Peyer's patch (tissue), 4 donors: ENCODE results near the gene MAML2. TPM values are rescaled to one million over a fixed set of nuclear protein-coding genes. Genes with fewer than 3 reads are reported as not detected.

Source experiments
- DNase-seq, 3 donors: peaks; one replicate each; pipeline ENCODE4 v3.0.0-alpha.2; 2017 to 2019
- H3K27ac ChIP-seq, 4 donors: fragments of 200-600 bp; sonication (generic); one replicate each; pipeline ENCODE4 v1.5.1; 2016 to 2019
- H3K27me3 ChIP-seq, 2 donors: fragments of 200-600 bp; sonication (generic); one replicate each; pipeline ENCODE4 v1.5.1; 2019
- H3K36me3 ChIP-seq, 3 donors: fragments of 200-600 bp; sonication (generic); one replicate each; pipeline ENCODE4 v1.5.1; 2016 to 2019
- H3K4me1 ChIP-seq, 4 donors: fragments of 200-600 bp; sonication (generic); one replicate each; pipeline ENCODE4 v1.5.1; 2016 to 2019
- H3K4me3 ChIP-seq, 4 donors: fragments of 200-600 bp; sonication (generic); 1 replicate in 3 of 4; 2 replicates in 1 of 4; pipeline ENCODE4 v1.5.1; 2016 to 2019; ENCODE audit warnings: mild to moderate bottlenecking in 1 of 4
- H3K9me3 ChIP-seq, 4 donors: fragments of 200-600 bp; sonication (generic); one replicate each; pipeline ENCODE4 v1.5.1; 2016 to 2019; ENCODE audit warnings: mild to moderate bottlenecking in 1 of 4
- CTCF ChIP-seq, 6 experiments: fragments of 450-650 bp in 4 of 6; fragments of 200-600 bp in 2 of 6; sonication (generic) in 1 of 6; IDR thresholded peaks; one replicate each; pipeline ENCODE4 v1.5.1; 2017 to 2019; ENCODE audit warnings: antibody characterized with exemption in 6 of 6, mild to moderate bottlenecking in 3 of 6, moderate library complexity in 1 of 6
- POLR2A ChIP-seq, 2 donors: fragments of 450-650 bp; IDR thresholded peaks; one replicate each; pipeline ENCODE4 v1.5.1; 2017; ENCODE audit warnings: antibody characterized with exemption in 2 of 2, mild to moderate bottlenecking in 2 of 2, moderate library complexity in 2 of 2
- total RNA-seq, 4 donors: library from RNA; depleted of rRNA; stranded (reverse); fragments of >200 nt; gene quantifications; one replicate each; pipeline ENCODE4 v1.1.0, GENCODE V29; 2016

The MAML2 gene
- total RNA-seq, 4 donors from 2014 or later = 8.4 to 60.2 (median 22.7) TPM

- no peaks in the 10 kb centered on the region for H3K36me3 ChIP-seq
- TF ChIP-seq CTCF (IDR thresholded peaks at IDR 0.05) = no peak
- TF ChIP-seq POLR2A (IDR thresholded peaks at IDR 0.05) = no peak
- H3K4me3 ChIP-seq = no peak overlapping the region
- H3K27me3 ChIP-seq = no peaks in the 10 kb centered on the region
- no peaks in the 10 kb centered on the region for H3K4me1 ChIP-seq
- no peak overlapping the region for H3K27ac ChIP-seq
- no peak for DNase-seq
- no peaks in the 10 kb centered on the region for H3K9me3 ChIP-seq
Measured at GRCh38 chr11:95964281-95964680, 378.7 kb downstream of the MAML2 start.

- H3K9me3 ChIP-seq = no peaks in the 10 kb centered on the region
- H3K36me3 ChIP-seq = no peaks in the 10 kb centered on the region
- DNase-seq = no peak
Measured at GRCh38 chr11:95961758-95962157, 381.2 kb downstream of the MAML2 start.

GRCh38 chr11:95950905-95951304 is 392.1 kb downstream of the MAML2 start:
- no peak overlapping the region for H3K4me3 ChIP-seq
- no peak for TF ChIP-seq POLR2A (IDR thresholded peaks at IDR 0.05)
- TF ChIP-seq CTCF (IDR thresholded peaks at IDR 0.05) = no peak
- no peaks in the 10 kb centered on the region for H3K4me1 ChIP-seq
- no peak for DNase-seq
- H3K27me3 ChIP-seq = no peaks in the 10 kb centered on the region
- H3K36me3 ChIP-seq = no peaks in the 10 kb centered on the region
- H3K9me3 ChIP-seq = no peaks in the 10 kb centered on the region
- no peak overlapping the region for H3K27ac ChIP-seq

More at GRCh38 chr11:95961758-95962157, 381.2 kb downstream of the MAML2 start:
- no peaks in the 10 kb centered on the region for H3K27me3 ChIP-seq
- no peaks in the 10 kb centered on the region for H3K4me1 ChIP-seq
- H3K4me3 ChIP-seq = no peak overlapping the region
- H3K27ac ChIP-seq = no peak overlapping the region
- TF ChIP-seq CTCF (IDR thresholded peaks at IDR 0.05) (no peak), POLR2A (IDR thresholded peaks at IDR 0.05) (no peak)

GRCh38 chr11:95948637-95949036 is 394.4 kb downstream of the MAML2 start:
- H3K4me3 ChIP-seq = no peak overlapping the region
- no peak for DNase-seq
- no peaks in the 10 kb centered on the region for H3K9me3 ChIP-seq
- no peaks in the 10 kb centered on the region for H3K4me1 ChIP-seq
- H3K36me3 ChIP-seq = no peaks in the 10 kb centered on the region
- no peak for TF ChIP-seq POLR2A (IDR thresholded peaks at IDR 0.05)
- no peak for TF ChIP-seq CTCF (IDR thresholded peaks at IDR 0.05)
- H3K27me3 ChIP-seq = no peaks in the 10 kb centered on the region
- no peak overlapping the region for H3K27ac ChIP-seq

GRCh38 chr11:95944623-95945022 is 398.4 kb downstream of the MAML2 start:
- TF ChIP-seq CTCF (IDR thresholded peaks at IDR 0.05) = no peak
- no peak for TF ChIP-seq POLR2A (IDR thresholded peaks at IDR 0.05)
- Histone ChIP-seq H3K4me1 (no peaks in the 10 kb centered on the region), H3K9me3 (no peaks in the 10 kb centered on the region), H3K36me3 (no peaks in the 10 kb centered on the region), H3K4me3 (no peak overlapping the region), H3K27ac (no peak overlapping the region), H3K27me3 (no peaks in the 10 kb centered on the region)
- no peak for DNase-seq

- H3K27ac ChIP-seq = no peak overlapping the region
- no peak overlapping the region for H3K4me3 ChIP-seq
- no peaks in the 10 kb centered on the region for H3K27me3 ChIP-seq
- DNase-seq = no peak
- no peaks in the 10 kb centered on the region for H3K36me3 ChIP-seq
- H3K9me3 ChIP-seq = no peaks in the 10 kb centered on the region
- H3K4me1 ChIP-seq = no peaks in the 10 kb centered on the region
- TF ChIP-seq POLR2A (IDR thresholded peaks at IDR 0.05) (no peak), CTCF (IDR thresholded peaks at IDR 0.05) (no peak)
Measured at GRCh38 chr11:95943546-95943945, 399.4 kb downstream of the MAML2 start.
